ENCODE data around the gene MAOB. TPM values are rescaled to one million over a fixed set of nuclear protein-coding genes. Genes with fewer than 3 reads are reported as not detected.
"Not testable (repeated sequence)": the region's sequence is repeated elsewhere in the genome, so short reads cannot be mapped to it uniquely, and the experiment has no call there.

Gene MAOB
- 0.06 and 0.46 TPM in 2 replicates for total RNA-seq (2014; rRNA removed; shearing (Covaris generic))

GRCh38 chrX:43882294-43882681 lies at the start of gene MAOB:
TSS of gene MAOB (minus strand) at chrX:43882450. CDS start at chrX:43882299, 151 bp downstream.
- peak; percentile 16 for DNase-seq (ENCODE audit: low read depth)

DNA sequence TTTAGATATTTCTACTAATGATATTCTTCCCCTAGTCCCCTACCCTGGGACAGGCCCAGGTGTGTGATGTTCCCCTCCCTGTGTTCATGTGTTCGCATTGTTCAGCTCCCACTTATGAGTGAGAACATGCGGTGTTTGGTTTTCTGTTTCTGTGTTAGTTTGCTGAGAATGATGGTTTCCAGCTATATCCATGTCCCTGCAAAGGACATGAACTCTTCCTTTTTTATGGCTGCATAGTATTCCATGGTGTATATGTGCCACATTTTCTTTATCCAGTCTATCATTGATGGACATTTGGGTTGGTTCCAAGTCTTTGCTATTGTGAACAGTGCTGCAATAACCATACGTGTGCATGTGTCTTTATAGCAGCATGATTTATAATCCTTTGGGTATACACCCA lies 39.8 kb upstream of the MAOB start:
- not testable (repeated sequence) for DNase-seq (ENCODE audit: low read depth)

- DNase-seq (ENCODE audit: low read depth): not testable (repeated sequence)
Measured at GRCh38 chrX:43910772-43911171, 28.5 kb upstream of the MAOB start.

GRCh38 chrX:43910012-43910411 lies 27.8 kb upstream of the MAOB start:
- DNase-seq (ENCODE audit: low read depth): no peak

- no peak for DNase-seq (ENCODE audit: low read depth)
Measured at GRCh38 chrX:43909141-43909540, 26.9 kb upstream of the MAOB start.

GRCh38 chrX:43899878-43900815 lies 17.9 kb upstream of the MAOB start:
- no peak for DNase-seq (ENCODE audit: low read depth)

GRCh38 chrX:43898406-43899035 lies 16.3 kb upstream of the MAOB start:
- no peak for DNase-seq (ENCODE audit: low read depth)

DNA sequence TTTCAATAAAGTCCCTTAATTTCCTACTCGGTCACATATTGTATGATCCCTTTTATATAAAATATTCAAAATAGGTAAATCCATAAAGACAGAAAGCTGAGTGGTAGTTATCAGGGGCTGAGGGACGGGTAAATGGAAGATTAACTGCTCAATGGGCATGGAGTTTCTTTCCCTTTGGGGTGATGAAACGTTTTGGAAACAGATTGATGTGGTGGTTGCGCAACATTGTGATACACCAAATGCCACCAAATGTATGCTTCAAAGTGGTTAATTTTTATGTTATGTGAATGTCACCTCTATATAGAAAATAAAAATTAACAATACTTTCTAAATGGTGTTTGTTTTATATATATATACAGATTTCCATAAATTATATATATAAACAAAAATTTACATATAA lies 15.0 kb upstream of the MAOB start:
- no peak for DNase-seq (ENCODE audit: low read depth)

GRCh38 chrX:43892336-43892870 lies 10.2 kb upstream of the MAOB start:
- no peak for DNase-seq (ENCODE audit: low read depth)

DNA sequence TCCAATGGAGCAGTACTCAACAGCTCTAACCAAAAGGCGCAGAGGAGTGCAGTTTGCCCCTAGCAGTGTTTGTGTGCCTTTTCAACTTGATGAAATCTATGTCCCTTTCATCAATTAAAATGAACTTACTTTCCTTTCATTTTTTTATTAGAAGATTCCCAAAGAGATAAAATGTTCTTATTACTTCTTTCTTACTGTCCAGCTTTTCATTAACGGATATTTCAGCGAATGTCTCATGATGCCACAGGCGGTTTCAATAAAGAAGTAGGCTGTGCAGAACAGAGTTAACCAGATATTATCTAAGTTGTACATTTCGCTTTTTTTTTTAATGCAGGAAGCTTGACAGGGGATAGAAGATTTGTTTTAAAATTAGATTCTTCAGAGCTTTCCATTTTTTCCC lies 3.4 kb upstream of the MAOB start:
- DNase-seq (ENCODE audit: low read depth): no peak

- DNase-seq (ENCODE audit: low read depth): no peak
Measured at GRCh38 chrX:43881410-43882293, 598 bp downstream of the MAOB start.

GRCh38 chrX:43880425-43880824 lies 1.8 kb downstream of the MAOB start:
- DNase-seq (ENCODE audit: low read depth): no peak

GRCh38 chrX:43878906-43879526 lies 3.2 kb downstream of the MAOB start:
- DNase-seq (ENCODE audit: low read depth): no peak

DNA sequence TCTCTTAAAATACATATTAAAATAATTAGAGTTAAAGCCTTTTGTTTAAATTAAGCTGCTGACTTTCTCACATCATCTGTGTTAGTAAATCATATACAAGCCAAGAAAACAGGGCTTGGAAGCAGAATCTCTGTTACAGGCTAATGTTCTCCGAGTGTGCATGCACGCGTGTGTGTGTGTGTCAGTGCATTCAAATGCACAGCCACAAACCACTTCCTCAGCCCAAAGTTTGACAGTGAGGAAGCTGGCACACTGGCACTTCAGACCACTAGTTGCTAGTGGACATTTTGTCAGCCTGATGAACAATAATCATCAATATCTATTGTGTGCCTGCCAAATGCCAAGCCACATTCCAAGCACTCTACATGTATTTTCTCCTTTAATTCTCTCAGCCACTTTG lies 5.6 kb downstream of the MAOB start:
- DNase-seq (ENCODE audit: low read depth): no peak

DNA sequence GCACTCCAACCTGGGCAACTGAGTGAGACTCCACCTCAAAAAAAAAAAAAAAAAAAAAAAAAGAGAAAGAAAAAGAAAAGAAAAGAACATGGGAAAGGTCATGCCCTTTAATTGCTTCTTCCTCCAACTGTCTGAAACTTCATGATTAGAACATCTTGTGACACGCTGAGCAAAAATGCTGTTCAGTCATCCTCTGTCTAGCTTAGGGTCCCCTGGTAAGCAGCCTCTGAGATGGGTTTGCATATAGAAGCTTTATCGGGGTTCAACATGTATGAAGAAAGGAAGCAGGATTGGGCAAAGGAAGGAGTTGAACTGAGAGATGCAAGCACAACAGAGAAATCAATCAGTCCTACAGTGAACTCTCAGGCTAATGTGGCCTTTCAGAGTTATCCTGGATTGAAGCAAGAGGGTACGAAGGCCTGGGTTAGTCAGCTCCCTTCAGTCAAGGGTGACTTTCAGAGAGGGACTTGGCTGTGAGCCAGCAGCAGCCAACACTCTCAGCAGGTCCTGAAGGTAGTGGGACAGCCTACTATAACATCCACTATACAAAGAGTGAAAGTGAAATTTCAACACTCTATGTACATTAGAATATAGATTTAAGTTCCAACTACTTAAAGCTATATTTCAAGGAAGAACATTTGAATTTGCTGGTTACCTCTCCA lies 11.4 kb downstream of the MAOB start:
- DNase-seq (ENCODE audit: low read depth): no peak

DNA sequence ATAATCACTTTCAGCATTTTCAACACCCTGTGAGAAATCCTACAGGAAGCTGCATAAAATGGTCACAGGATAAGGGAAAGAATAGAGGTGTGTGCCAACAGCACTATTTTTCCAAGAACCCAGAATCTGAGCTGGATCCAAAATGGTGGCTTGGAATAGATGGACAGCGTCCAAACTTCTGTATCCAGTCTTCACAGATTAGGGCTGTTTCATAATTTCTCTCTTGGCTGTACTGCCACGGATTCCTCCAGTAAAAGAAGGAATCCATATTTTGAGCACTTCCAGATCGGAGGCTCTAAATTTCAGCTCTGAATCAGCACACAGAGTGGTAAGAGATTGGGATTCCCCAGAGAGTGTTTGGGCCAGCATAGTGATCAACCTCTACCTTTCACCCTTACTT lies 12.2 kb downstream of the MAOB start:
- no peak for DNase-seq (ENCODE audit: low read depth)

DNA sequence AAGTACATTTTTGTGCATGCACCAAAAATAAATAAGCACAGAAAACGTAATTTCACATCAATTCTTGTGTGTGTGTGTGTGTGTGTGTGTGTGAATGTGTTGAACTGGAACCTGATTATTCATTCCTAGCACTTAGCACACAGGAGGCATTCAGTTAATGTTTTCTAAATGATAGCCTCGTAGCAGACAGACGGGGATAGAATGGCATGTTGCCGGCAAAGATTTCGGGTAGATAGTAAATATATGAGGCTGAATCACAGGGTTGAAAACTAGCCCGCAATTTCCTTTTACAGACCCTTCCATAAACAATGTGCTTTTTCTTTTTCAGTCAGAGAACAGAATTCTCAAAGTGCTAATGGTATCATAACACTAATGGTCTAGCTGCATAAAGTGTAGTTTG lies 13.5 kb downstream of the MAOB start:
- DNase-seq (ENCODE audit: low read depth): no peak

GRCh38 chrX:43866423-43866822 lies 15.8 kb downstream of the MAOB start:
- no peak for DNase-seq (ENCODE audit: low read depth)

- no peak for DNase-seq (ENCODE audit: low read depth)
Measured at GRCh38 chrX:43865791-43866190, 16.5 kb downstream of the MAOB start.

DNA sequence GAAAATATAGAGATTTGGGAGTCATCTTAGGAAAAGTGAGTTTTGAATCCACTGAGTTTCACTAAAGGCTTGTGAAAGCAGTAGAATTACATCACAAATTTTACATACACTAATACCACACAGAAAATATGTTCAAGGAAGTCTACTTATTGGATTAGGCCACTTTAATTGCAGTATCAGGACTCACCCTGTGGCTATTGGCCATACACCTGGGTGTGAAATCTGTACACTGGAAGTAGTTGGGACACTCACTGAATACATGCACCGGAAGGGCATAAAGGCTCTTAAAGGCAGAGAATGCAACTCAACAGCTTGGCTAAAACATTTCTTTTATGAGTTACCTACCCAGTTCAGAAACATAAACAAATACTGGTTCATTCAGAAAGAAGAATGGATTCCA lies 19.8 kb downstream of the MAOB start:
- DNase-seq (ENCODE audit: low read depth): no peak

DNA sequence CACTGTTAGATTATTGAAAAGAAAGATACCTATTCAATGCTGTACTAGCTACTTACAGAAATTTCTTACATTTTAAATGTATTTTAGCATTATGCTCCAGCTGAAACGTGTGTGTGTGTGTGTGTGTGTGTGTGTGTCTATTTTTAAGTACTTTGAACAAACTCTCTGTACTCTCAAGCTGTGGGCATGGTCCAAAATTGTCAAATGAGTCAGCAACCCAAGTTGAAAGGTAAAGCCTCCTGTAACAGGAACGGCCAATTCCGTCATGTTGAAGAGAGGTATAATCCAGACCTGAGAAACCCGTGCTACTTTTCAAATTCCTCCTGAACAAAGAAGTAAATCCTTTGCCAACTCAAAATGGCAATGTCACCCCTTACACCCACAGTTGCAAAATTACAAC lies 20.5 kb downstream of the MAOB start:
- no peak for DNase-seq (ENCODE audit: low read depth)

Measured in Daoy (cell line).